HL-60 (cell line): Measurements from ENCODE around the gene KCNQ1.

Experiments used
- CTCF ChIP-seq: IDR thresholded peaks from one replicate; pipeline ENCODE4 v1.5.1; 2011; ENCODE audit warnings: low read length, control low read depth, inconsistent platforms; ENCODE audit not compliant: insufficient read depth
- POLR2AphosphoS5 ChIP-seq: IDR thresholded peaks from 2 replicates; pipeline ENCODE4 v1.6.1; 2012; ENCODE audit warnings: low read depth
- REST ChIP-seq: IDR thresholded peaks from 2 replicates; pipeline ENCODE4 v1.6.1; 2012; ENCODE audit warnings: low read depth; ENCODE audit not compliant: insufficient replicate concordance

GRCh38 chr11:2897048-2897447 is 452.2 kb downstream of the KCNQ1 start:
- TF ChIP-seq CTCF (no peak), REST (no peak), POLR2AphosphoS5 (no peak)
